Measurements from ENCODE around the gene ASGR1. TPM values are rescaled to one million over a fixed set of nuclear protein-coding genes. Genes with fewer than 3 reads are reported as not detected.
"Not testable (repeated sequence)": the region's sequence is repeated elsewhere in the genome, so short reads cannot be mapped to it uniquely, and the experiment has no call there.

Gene ASGR1
- total RNA-seq, 4 donors from 2014 or later: 0.54 to 1.2 TPM; not detected in 2

- H3K36me3 ChIP-seq: peaks cover 0 to 55% of the 10 kb centered on the region in 2 donors
- no peaks in the 10 kb centered on the region for H3K9me3 ChIP-seq
- no peak overlapping the region for H3K4me3 ChIP-seq
- WGBS, 2 donors (ENCODE audit: low coverage in 1 of 2): 60 to 86% methylated on average over 1 to 9 of the region's 14 CpGs
- ATAC-seq: no peak
- H3K27me3 ChIP-seq: no peaks in the 10 kb centered on the region
- TF ChIP-seq POLR2AphosphoS5 (IDR thresholded peaks at IDR 0.05): no peak
- no peak for TF ChIP-seq EP300 (IDR thresholded peaks at IDR 0.05)
- no peak for TF ChIP-seq POLR2A (IDR thresholded peaks at IDR 0.05)
- TF ChIP-seq CTCF (IDR thresholded peaks at IDR 0.05): no peak
- no peaks in the 10 kb centered on the region for H3K4me1 ChIP-seq
- no peak overlapping the region for H3K27ac ChIP-seq
Measured at GRCh38 chr17:7190276-7190917, 11.2 kb upstream of the ASGR1 start.

GRCh38 chr17:7186241-7186640 is 7.1 kb upstream of the ASGR1 start:
- TF ChIP-seq POLR2A (IDR thresholded peaks at IDR 0.05) (no peak), POLR2AphosphoS5 (IDR thresholded peaks at IDR 0.05) (no peak), CTCF (IDR thresholded peaks at IDR 0.05) (no peak), EP300 (IDR thresholded peaks at IDR 0.05) (no peak)
- Histone ChIP-seq H3K4me1 (no peaks in the 10 kb centered on the region), H3K27ac (no peak overlapping the region), H3K27me3 (no peaks in the 10 kb centered on the region), H3K36me3 (peaks cover 0 to 13% of the 10 kb centered on the region in 2 donors), H3K9me3 (no peaks in the 10 kb centered on the region), H3K4me3 (no peak overlapping the region)
- ATAC-seq: no peak
- WGBS, 2 donors (ENCODE audit: low coverage in 1 of 2): 49 to 52% methylated on average over 6 to 7 of the region's 7 CpGs

- no peak overlapping the region for H3K27ac ChIP-seq
- 91% methylated on average over 6 of the region's 6 CpGs; no CpG with 5 or more reads in 1 of the 2 donors for WGBS, 2 donors (ENCODE audit: low coverage in 1 of 2)
- ATAC-seq: no peak
- no peak overlapping the region for H3K4me3 ChIP-seq
- TF ChIP-seq POLR2AphosphoS5 (IDR thresholded peaks at IDR 0.05) (no peak), POLR2A (IDR thresholded peaks at IDR 0.05) (no peak), CTCF (IDR thresholded peaks at IDR 0.05) (no peak), EP300 (IDR thresholded peaks at IDR 0.05) (no peak)
- H3K36me3 ChIP-seq: no peaks in the 10 kb centered on the region
- no peaks in the 10 kb centered on the region for H3K4me1 ChIP-seq
- H3K9me3 ChIP-seq: no peaks in the 10 kb centered on the region
- no peaks in the 10 kb centered on the region for H3K27me3 ChIP-seq
Measured at GRCh38 chr17:7184647-7185046, 5.5 kb upstream of the ASGR1 start.

GRCh38 chr17:7184091-7184488 is 4.9 kb upstream of the ASGR1 start:
- no peak for ATAC-seq
- Histone ChIP-seq H3K9me3 (no peaks in the 10 kb centered on the region), H3K27me3 (peaks cover 3% of the 10 kb centered on the region), H3K4me1 (no peaks in the 10 kb centered on the region), H3K4me3 (no peak overlapping the region), H3K36me3 (no peaks in the 10 kb centered on the region), H3K27ac (no peak overlapping the region)
- TF ChIP-seq POLR2AphosphoS5 (IDR thresholded peaks at IDR 0.05) (no peak), POLR2A (IDR thresholded peaks at IDR 0.05) (no peak), EP300 (IDR thresholded peaks at IDR 0.05) (no peak), CTCF (IDR thresholded peaks at IDR 0.05) (no peak)
- 67 to 84% methylated on average over 2 to 7 of the region's 14 CpGs for WGBS, 2 donors (ENCODE audit: low coverage in 1 of 2)

- TF ChIP-seq POLR2AphosphoS5 (IDR thresholded peaks at IDR 0.05) (no peak), CTCF (IDR thresholded peaks at IDR 0.05) (no peak), EP300 (IDR thresholded peaks at IDR 0.05) (no peak), POLR2A (IDR thresholded peaks at IDR 0.05) (no peak)
- H3K36me3 ChIP-seq: no peaks in the 10 kb centered on the region
- 47 to 66% methylated on average over 2 to 5 of the region's 7 CpGs for WGBS, 2 donors (ENCODE audit: low coverage in 1 of 2)
- no peaks in the 10 kb centered on the region for H3K4me1 ChIP-seq
- no peak overlapping the region for H3K4me3 ChIP-seq
- H3K27ac ChIP-seq: no peak overlapping the region
- H3K27me3 ChIP-seq: peaks cover 7% of the 10 kb centered on the region
- ATAC-seq: no peak
- no peaks in the 10 kb centered on the region for H3K9me3 ChIP-seq
Measured at GRCh38 chr17:7183433-7184090, 4.4 kb upstream of the ASGR1 start.

GRCh38 chr17:7182101-7182500 is 2.9 kb upstream of the ASGR1 start:
- not testable (repeated sequence) for H3K4me3 ChIP-seq, H3K36me3 ChIP-seq, H3K27ac ChIP-seq, ATAC-seq, H3K9me3 ChIP-seq
- 83 to 93% methylated on average over 1 to 2 of the region's 2 CpGs for WGBS, 2 donors (ENCODE audit: low coverage in 1 of 2)
- Histone ChIP-seq H3K4me1 (peaks cover 0 to 12% (median 9%) of the 10 kb centered on the region in 3 donors), H3K27me3 (peaks cover 21% of the 10 kb centered on the region)
